ENCODE results near the gene TNNT1. TPM values are rescaled to one million over a fixed set of nuclear protein-coding genes. Genes with fewer than 3 reads are reported as not detected.

Gene TNNT1
- total RNA-seq, 1 donor from 2014 or later = 8.3 TPM

- peak overlapping the region; percentile 93 for H3K27ac Mint-ChIP-seq (ENCODE audit: unreplicated experiment)
- FAIRE-seq (no peak), DNase-seq (ENCODE audit: low read depth) (peak; percentile 34)
- peak overlapping the region; percentile 93 for H3K4me2 ChIP-seq (ENCODE audit: low read length)
- H3K9ac ChIP-seq (ENCODE audit: low read length) = peak overlapping the region; percentile 16
- TF ChIP-seq, protein P1, sequence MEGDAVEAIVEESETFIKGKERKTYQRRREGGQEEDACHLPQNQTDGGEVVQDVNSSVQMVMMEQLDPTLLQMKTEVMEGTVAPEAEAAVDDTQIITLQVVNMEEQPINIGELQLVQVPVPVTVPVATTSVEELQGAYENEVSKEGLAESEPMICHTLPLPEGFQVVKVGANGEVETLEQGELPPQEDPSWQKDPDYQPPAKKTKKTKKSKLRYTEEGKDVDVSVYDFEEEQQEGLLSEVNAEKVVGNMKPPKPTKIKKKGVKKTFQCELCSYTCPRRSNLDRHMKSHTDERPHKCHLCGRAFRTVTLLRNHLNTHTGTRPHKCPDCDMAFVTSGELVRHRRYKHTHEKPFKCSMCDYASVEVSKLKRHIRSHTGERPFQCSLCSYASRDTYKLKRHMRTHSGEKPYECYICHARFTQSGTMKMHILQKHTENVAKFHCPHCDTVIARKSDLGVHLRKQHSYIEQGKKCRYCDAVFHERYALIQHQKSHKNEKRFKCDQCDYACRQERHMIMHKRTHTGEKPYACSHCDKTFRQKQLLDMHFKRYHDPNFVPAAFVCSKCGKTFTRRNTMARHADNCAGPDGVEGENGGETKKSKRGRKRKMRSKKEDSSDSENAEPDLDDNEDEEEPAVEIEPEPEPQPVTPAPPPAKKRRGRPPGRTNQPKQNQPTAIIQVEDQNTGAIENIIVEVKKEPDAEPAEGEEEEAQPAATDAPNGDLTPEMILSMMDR (IDR thresholded peaks at IDR 0.05; ENCODE audit: insufficient read depth, low read depth, low read length) = peak; percentile 60
- no peak for TF ChIP-seq EZH2 (IDR thresholded peaks at IDR 0.05; ENCODE audit: insufficient read depth, low read length)
- H3K9me3 ChIP-seq (ENCODE audit: insufficient read depth, low read depth, low read length) = no peaks in the 10 kb centered on the region
- H3K36me3 ChIP-seq (ENCODE audit: insufficient read depth, low read length) = no peaks in the 10 kb centered on the region
- peak overlapping the region; percentile 88 for H2AFZ ChIP-seq (ENCODE audit: low read depth, low read length)
- H3K4me3 ChIP-seq (ENCODE audit: insufficient read depth, low read depth, low read length) = peak overlapping the region; percentile 59
- no peaks in the 10 kb centered on the region for H3K4me1 Mint-ChIP-seq (ENCODE audit: low read depth, unreplicated experiment)
- H3K27me3 Mint-ChIP-seq (ENCODE audit: low read depth, unreplicated experiment) = peaks cover 31% of the 10 kb centered on the region
- no peaks in the 10 kb centered on the region for H3K9me3 Mint-ChIP-seq (ENCODE audit: unreplicated experiment)
- no peak overlapping the region for H3K27ac ChIP-seq (ENCODE audit: low read depth, low read length)
- no peaks in the 10 kb centered on the region for H3K79me2 ChIP-seq (ENCODE audit: insufficient read depth, low read length)
- peaks cover 22% of the 10 kb centered on the region for H3K27me3 ChIP-seq (ENCODE audit: insufficient read depth, low read length)
- H3K4me1 ChIP-seq (ENCODE audit: insufficient read depth, low read length) = peaks cover 5% of the 10 kb centered on the region
- H3K36me3 Mint-ChIP-seq (ENCODE audit: low read depth, unreplicated experiment) = peaks cover 2% of the 10 kb centered on the region
- peak overlapping the region; percentile 98 for H3K4me3 Mint-ChIP-seq (ENCODE audit: unreplicated experiment)
- no peaks in the 10 kb centered on the region for H4K20me1 ChIP-seq (ENCODE audit: insufficient read depth, low read length)
Observed at GRCh38 chr19:55165952-55166529, 17.0 kb upstream of the TNNT1 start.

GRCh38 chr19:55161571-55162322 is 12.7 kb upstream of the TNNT1 start:
- Histone ChIP-seq H3K9ac (ENCODE audit: low read length) (no peak overlapping the region), H4K20me1 (ENCODE audit: insufficient read depth, low read length) (no peaks in the 10 kb centered on the region), H2AFZ (ENCODE audit: low read depth, low read length) (no peak overlapping the region), H3K27ac (ENCODE audit: low read depth, low read length) (no peak overlapping the region), H3K4me2 (ENCODE audit: low read length) (no peak overlapping the region), H3K79me2 (ENCODE audit: insufficient read depth, low read length) (no peaks in the 10 kb centered on the region), H3K27me3 (ENCODE audit: insufficient read depth, low read length) (peaks cover 12% of the 10 kb centered on the region), H3K36me3 (ENCODE audit: insufficient read depth, low read length) (no peaks in the 10 kb centered on the region), H3K4me3 (ENCODE audit: insufficient read depth, low read depth, low read length) (no peak overlapping the region), H3K9me3 (ENCODE audit: insufficient read depth, low read depth, low read length) (no peaks in the 10 kb centered on the region), H3K4me1 (ENCODE audit: insufficient read depth, low read length) (peaks cover 7% of the 10 kb centered on the region)
- no peak for FAIRE-seq
- no peak for DNase-seq (ENCODE audit: low read depth)
- H3K4me3 Mint-ChIP-seq (ENCODE audit: unreplicated experiment) = no peak overlapping the region
- H3K36me3 Mint-ChIP-seq (ENCODE audit: low read depth, unreplicated experiment) = peaks cover 2% of the 10 kb centered on the region
- H3K9me3 Mint-ChIP-seq (ENCODE audit: unreplicated experiment) = no peaks in the 10 kb centered on the region
- TF ChIP-seq EZH2 (IDR thresholded peaks at IDR 0.05; ENCODE audit: insufficient read depth, low read length) = peak; percentile 38
- TF ChIP-seq, protein P1 (IDR thresholded peaks at IDR 0.05; ENCODE audit: insufficient read depth, low read depth, low read length) = no peak
- peaks cover 26% of the 10 kb centered on the region for H3K27me3 Mint-ChIP-seq (ENCODE audit: low read depth, unreplicated experiment)
- no peak overlapping the region for H3K27ac Mint-ChIP-seq (ENCODE audit: unreplicated experiment)
- H3K4me1 Mint-ChIP-seq (ENCODE audit: low read depth, unreplicated experiment) = peaks cover 3% of the 10 kb centered on the region

GRCh38 chr19:55160986-55161365 is 12.0 kb upstream of the TNNT1 start:
- H3K4me3 ChIP-seq (ENCODE audit: insufficient read depth, low read depth, low read length) = no peak overlapping the region
- peaks cover 2% of the 10 kb centered on the region for H3K36me3 Mint-ChIP-seq (ENCODE audit: low read depth, unreplicated experiment)
- H3K4me1 ChIP-seq (ENCODE audit: insufficient read depth, low read length) = peaks cover 6% of the 10 kb centered on the region
- H3K27ac ChIP-seq (ENCODE audit: low read depth, low read length) = no peak overlapping the region
- DNase-seq (ENCODE audit: low read depth) (no peak), FAIRE-seq (no peak)
- no peaks in the 10 kb centered on the region for H3K9me3 ChIP-seq (ENCODE audit: insufficient read depth, low read depth, low read length)
- H3K9me3 Mint-ChIP-seq (ENCODE audit: unreplicated experiment) = no peaks in the 10 kb centered on the region
- no peak overlapping the region for H3K4me2 ChIP-seq (ENCODE audit: low read length)
- H2AFZ ChIP-seq (ENCODE audit: low read depth, low read length) = no peak overlapping the region
- no peaks in the 10 kb centered on the region for H3K36me3 ChIP-seq (ENCODE audit: insufficient read depth, low read length)
- H3K9ac ChIP-seq (ENCODE audit: low read length) = no peak overlapping the region
- H3K79me2 ChIP-seq (ENCODE audit: insufficient read depth, low read length) = no peaks in the 10 kb centered on the region
- H3K4me1 Mint-ChIP-seq (ENCODE audit: low read depth, unreplicated experiment) = peaks cover 3% of the 10 kb centered on the region
- no peaks in the 10 kb centered on the region for H4K20me1 ChIP-seq (ENCODE audit: insufficient read depth, low read length)
- peaks cover 30% of the 10 kb centered on the region for H3K27me3 Mint-ChIP-seq (ENCODE audit: low read depth, unreplicated experiment)
- peaks cover 16% of the 10 kb centered on the region for H3K27me3 ChIP-seq (ENCODE audit: insufficient read depth, low read length)
- TF ChIP-seq EZH2 (IDR thresholded peaks at IDR 0.05; ENCODE audit: insufficient read depth, low read length) = peak; percentile 70
- TF ChIP-seq, protein P1 (IDR thresholded peaks at IDR 0.05; ENCODE audit: insufficient read depth, low read depth, low read length) = no peak
- no peak overlapping the region for H3K27ac Mint-ChIP-seq (ENCODE audit: unreplicated experiment)
- no peak overlapping the region for H3K4me3 Mint-ChIP-seq (ENCODE audit: unreplicated experiment)

All from astrocyte (in vitro differentiated cells and primary cell).